RKO (cell line): ENCODE data around the gene TRPM2.

Experiments used
- DNase-seq: peaks from one replicate; pipeline ENCODE4 v3.0.0-alpha.2; 2016; ENCODE audit warnings: low spot score

Gene TRPM2

GRCh38 chr21:44463724-44464123 lies 110.3 kb downstream of the TRPM2 start:
- DNase-seq: no peak

- no peak for DNase-seq
These were observed 110.9 kb downstream of the TRPM2 start for GRCh38 chr21:44464351-44464750.

GRCh38 chr21:44466351-44466954 lies 113.0 kb downstream of the TRPM2 start:
- no peak for DNase-seq

- DNase-seq: no peak
These were observed 113.8 kb downstream of the TRPM2 start for GRCh38 chr21:44466996-44467858.

GRCh38 chr21:44467859-44468195 lies 114.4 kb downstream of the TRPM2 start:
- DNase-seq: no peak

GRCh38 chr21:44471341-44471740 lies 117.9 kb downstream of the TRPM2 start:
- no peak for DNase-seq

- DNase-seq: no peak
These were observed 118.6 kb downstream of the TRPM2 start for GRCh38 chr21:44471996-44472395.

- DNase-seq: no peak
These were observed 120.6 kb downstream of the TRPM2 start for GRCh38 chr21:44473915-44474555.

GRCh38 chr21:44475266-44475845 lies 121.9 kb downstream of the TRPM2 start:
- no peak for DNase-seq

GRCh38 chr21:44477131-44477530 lies 123.7 kb downstream of the TRPM2 start:
- no peak for DNase-seq

GRCh38 chr21:44477712-44478111 lies 124.3 kb downstream of the TRPM2 start:
- no peak for DNase-seq

- DNase-seq: no peak
These were observed 124.8 kb downstream of the TRPM2 start for GRCh38 chr21:44478124-44478800.

GRCh38 chr21:44478801-44479167 lies 125.4 kb downstream of the TRPM2 start:
- DNase-seq: no peak

- DNase-seq: peak; percentile 31
These were observed 126.3 kb downstream of the TRPM2 start for GRCh38 chr21:44479556-44480199.

- DNase-seq: no peak
These were observed 127.0 kb downstream of the TRPM2 start for GRCh38 chr21:44480200-44481053.

GRCh38 chr21:44482581-44483287 lies 129.3 kb downstream of the TRPM2 start:
- no peak for DNase-seq

- no peak for DNase-seq
These were observed 130.1 kb downstream of the TRPM2 start for GRCh38 chr21:44483288-44484237.

GRCh38 chr21:44484498-44485253 lies 131.3 kb downstream of the TRPM2 start:
- no peak for DNase-seq
